NOMO-1 (cell line): ENCODE results near the gene RUNDC3A.
"Not testable (repeated sequence)": the region's sequence is repeated elsewhere in the genome, so short reads cannot be mapped to it uniquely, and the experiment has no call there.

Experiments
- DNase-seq, 2 experiments: peaks; one replicate each; lab custom pipeline; 2025; ENCODE audit not compliant: unreplicated experiment in 2 of 2; lab: John Stamatoyannopoulos, UW

Gene RUNDC3A

GRCh38 chr17:44356241-44356640 lies 47.8 kb downstream of the RUNDC3A start:
- no peak for DNase-seq

GRCh38 chr17:44358066-44358465 lies 49.7 kb downstream of the RUNDC3A start:
- DNase-seq: no peak

- no peak for DNase-seq
Observed at GRCh38 chr17:44359006-44359405, 50.6 kb downstream of the RUNDC3A start.

- no peak for DNase-seq
Observed at GRCh38 chr17:44359458-44360143, 51.2 kb downstream of the RUNDC3A start.

GRCh38 chr17:44360144-44360533 lies 51.7 kb downstream of the RUNDC3A start:
- DNase-seq: no peak

- no peak for DNase-seq
Observed at GRCh38 chr17:44360826-44361225, 52.4 kb downstream of the RUNDC3A start.

- DNase-seq: no peak
Observed at GRCh38 chr17:44361292-44362260, 53.2 kb downstream of the RUNDC3A start.

GRCh38 chr17:44362459-44362948 lies 54.1 kb downstream of the RUNDC3A start:
- no peak for DNase-seq

- no peak for DNase-seq
Observed at GRCh38 chr17:44362949-44363612, 54.7 kb downstream of the RUNDC3A start.

GRCh38 chr17:44363613-44364159 lies 55.3 kb downstream of the RUNDC3A start, which contains the start of gene FAM171A2:
Gene FAM171A2, minus strand, starts transcription at chr17:44363853. Its CDS starts 139 bp downstream, at chr17:44363714.
- DNase-seq: peak; percentile 21 to 57

GRCh38 chr17:44365051-44365450 lies 56.6 kb downstream of the RUNDC3A start:
- not testable (repeated sequence) for DNase-seq

- DNase-seq: no peak
Observed at GRCh38 chr17:44367231-44367979, 59.0 kb downstream of the RUNDC3A start.
